ENCODE data around the gene ABCD1.
"Not testable (repeated sequence)": the region's sequence is repeated elsewhere in the genome, so short reads cannot be mapped to it uniquely, and the experiment has no call there.

Gene ABCD1

GRCh38 chrX:153691032-153691827 is 33.4 kb upstream of the ABCD1 start:
- H3K36me3 Mint-ChIP-seq; H3K27ac Mint-ChIP-seq; DNase-seq (ENCODE audit: low spot score in 2 of 2); H3K4me3 Mint-ChIP-seq; ATAC-seq; H3K4me1 Mint-ChIP-seq; H3K9me3 Mint-ChIP-seq: not testable (repeated sequence)

- ATAC-seq (no peak), DNase-seq (ENCODE audit: low spot score in 2 of 2) (no peak)
- H3K9me3 Mint-ChIP-seq: no peaks in the 10 kb centered on the region
- no peak overlapping the region for H3K4me3 Mint-ChIP-seq
- H3K27ac Mint-ChIP-seq: no peak overlapping the region
- no peaks in the 10 kb centered on the region for H3K4me1 Mint-ChIP-seq
- H3K36me3 Mint-ChIP-seq: no peaks in the 10 kb centered on the region
Measured at GRCh38 chrX:153692003-153692402, 32.7 kb upstream of the ABCD1 start.

- DNase-seq (ENCODE audit: low spot score in 2 of 2) (no peak), ATAC-seq (no peak)
- Mint-ChIP-seq H3K4me3 (no peak overlapping the region), H3K4me1 (no peaks in the 10 kb centered on the region), H3K27ac (no peak overlapping the region), H3K36me3 (no peaks in the 10 kb centered on the region), H3K9me3 (no peaks in the 10 kb centered on the region)
Measured at GRCh38 chrX:153692611-153693156, 32.0 kb upstream of the ABCD1 start.

GRCh38 chrX:153693216-153694086 is 31.2 kb upstream of the ABCD1 start:
- H3K4me3 Mint-ChIP-seq: no peak overlapping the region
- H3K9me3 Mint-ChIP-seq: no peaks in the 10 kb centered on the region
- H3K36me3 Mint-ChIP-seq: no peaks in the 10 kb centered on the region
- H3K27ac Mint-ChIP-seq: no peak overlapping the region
- no peak for DNase-seq (ENCODE audit: low spot score in 2 of 2)
- no peak for ATAC-seq
- no peaks in the 10 kb centered on the region for H3K4me1 Mint-ChIP-seq

- not testable (repeated sequence) for H3K36me3 Mint-ChIP-seq; H3K27ac Mint-ChIP-seq; ATAC-seq; H3K9me3 Mint-ChIP-seq; H3K4me1 Mint-ChIP-seq; H3K4me3 Mint-ChIP-seq; DNase-seq (ENCODE audit: low spot score in 2 of 2)
Measured at GRCh38 chrX:153694256-153694655, 30.4 kb upstream of the ABCD1 start.

GRCh38 chrX:153694687-153695270 is 29.9 kb upstream of the ABCD1 start:
- no peaks in the 10 kb centered on the region for H3K4me1 Mint-ChIP-seq
- ATAC-seq (no peak), DNase-seq (ENCODE audit: low spot score in 2 of 2) (no peak)
- H3K9me3 Mint-ChIP-seq: no peaks in the 10 kb centered on the region
- H3K4me3 Mint-ChIP-seq: no peak overlapping the region
- H3K27ac Mint-ChIP-seq: no peak overlapping the region
- H3K36me3 Mint-ChIP-seq: no peaks in the 10 kb centered on the region

- H3K9me3 Mint-ChIP-seq: no peaks in the 10 kb centered on the region
Measured at GRCh38 chrX:153696100-153696499, 28.6 kb upstream of the ABCD1 start.

GRCh38 chrX:153696538-153696937 is 28.1 kb upstream of the ABCD1 start:
- H3K4me1 Mint-ChIP-seq; H3K4me3 Mint-ChIP-seq; ATAC-seq; DNase-seq (ENCODE audit: low spot score in 2 of 2); H3K9me3 Mint-ChIP-seq: not testable (repeated sequence)
- Mint-ChIP-seq H3K27ac (peak overlapping the region; percentile 60), H3K36me3 (peaks cover 13% of the 10 kb centered on the region)

More at GRCh38 chrX:153696100-153696499, 28.6 kb upstream of the ABCD1 start:
- no peak for ATAC-seq
- peaks cover 10% of the 10 kb centered on the region for H3K36me3 Mint-ChIP-seq
- H3K4me1 Mint-ChIP-seq: no peaks in the 10 kb centered on the region
- no peak for DNase-seq (ENCODE audit: low spot score in 2 of 2)
- no peak overlapping the region for H3K4me3 Mint-ChIP-seq
- no peak overlapping the region for H3K27ac Mint-ChIP-seq

- Mint-ChIP-seq H3K36me3 (peaks cover 17% of the 10 kb centered on the region), H3K27ac (peak overlapping the region; percentile 60)
- H3K4me1 Mint-ChIP-seq: not testable (repeated sequence)
Measured at GRCh38 chrX:153696986-153697722, 27.5 kb upstream of the ABCD1 start.

GRCh38 chrX:153697924-153698865 is 26.5 kb upstream of the ABCD1 start:
- no peak for DNase-seq (ENCODE audit: low spot score in 2 of 2)
- no peak for ATAC-seq
- no peaks in the 10 kb centered on the region for H3K9me3 Mint-ChIP-seq
- H3K36me3 Mint-ChIP-seq: peaks cover 28% of the 10 kb centered on the region
- H3K4me3 Mint-ChIP-seq: no peak overlapping the region
- H3K27ac Mint-ChIP-seq: no peak overlapping the region
- no peaks in the 10 kb centered on the region for H3K4me1 Mint-ChIP-seq

More at GRCh38 chrX:153696986-153697722, 27.5 kb upstream of the ABCD1 start:
- not testable (repeated sequence) for H3K9me3 Mint-ChIP-seq; DNase-seq (ENCODE audit: low spot score in 2 of 2); ATAC-seq; H3K4me3 Mint-ChIP-seq

- not testable (repeated sequence) for DNase-seq (ENCODE audit: low spot score in 2 of 2); H3K27ac Mint-ChIP-seq; ATAC-seq; H3K4me1 Mint-ChIP-seq; H3K4me3 Mint-ChIP-seq; H3K9me3 Mint-ChIP-seq
- peaks cover 35% of the 10 kb centered on the region for H3K36me3 Mint-ChIP-seq
Measured at GRCh38 chrX:153699210-153699783, 25.4 kb upstream of the ABCD1 start.

GRCh38 chrX:153699784-153700371 is 24.8 kb upstream of the ABCD1 start:
- H3K27ac Mint-ChIP-seq, H3K4me1 Mint-ChIP-seq: not testable (repeated sequence)
- peaks cover 35% of the 10 kb centered on the region for H3K36me3 Mint-ChIP-seq

GRCh38 chrX:153700376-153700945 is 24.2 kb upstream of the ABCD1 start:
- no peak for ATAC-seq
- peaks cover 35% of the 10 kb centered on the region for H3K36me3 Mint-ChIP-seq

More at GRCh38 chrX:153699784-153700371, 24.8 kb upstream of the ABCD1 start:
- H3K4me3 Mint-ChIP-seq; ATAC-seq; H3K9me3 Mint-ChIP-seq; DNase-seq (ENCODE audit: low spot score in 2 of 2): not testable (repeated sequence)

More at GRCh38 chrX:153700376-153700945, 24.2 kb upstream of the ABCD1 start:
- Mint-ChIP-seq H3K27ac (peak overlapping the region; percentile 34), H3K9me3 (no peaks in the 10 kb centered on the region), H3K4me1 (no peaks in the 10 kb centered on the region), H3K4me3 (no peak overlapping the region)
- no peak for DNase-seq (ENCODE audit: low spot score in 2 of 2)

Measured in stimulated activated effector memory CD8-positive, alpha-beta T cell treated with anti-CD3 and anti-CD28 coated beads, Interleukin-12 subunit alpha, Interleukin-12 subunit beta, amount 100 ng/mL, for 72 hours (primary cell).